Ecto neural progenitor cell (in vitro differentiated cells): ENCODE results near the gene PPHLN1.

ENCODE experiments used
- DNase-seq: peaks from one replicate; pipeline ENCODE4 v3.0.0-alpha.2; 2018; ENCODE audit warnings: low spot score

PPHLN1 gene

DNA sequence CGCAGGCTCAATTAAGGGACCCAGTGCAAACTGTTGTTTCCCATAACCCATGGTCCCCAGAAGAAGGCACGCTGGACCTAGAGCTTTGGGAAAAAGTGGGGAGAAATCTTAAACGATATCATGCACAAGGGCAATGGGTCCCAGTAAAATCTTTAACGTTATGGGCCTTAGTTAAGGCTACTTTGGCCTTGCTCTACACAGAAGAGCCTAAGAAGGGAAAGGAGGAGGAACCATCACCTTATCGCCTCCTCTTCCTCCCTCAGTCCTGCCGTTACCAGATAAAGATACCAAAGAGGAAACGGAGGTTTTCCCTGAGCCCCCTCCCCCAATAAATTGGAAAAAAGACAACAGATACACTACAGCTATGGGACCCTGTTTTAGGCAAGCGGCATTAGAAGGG, 116.9 kb downstream of the PPHLN1 start:
- DNase-seq: no peak

GRCh38 chr12:42444192-42444943, 118.4 kb downstream of the PPHLN1 start:
- DNase-seq: no peak

DNA sequence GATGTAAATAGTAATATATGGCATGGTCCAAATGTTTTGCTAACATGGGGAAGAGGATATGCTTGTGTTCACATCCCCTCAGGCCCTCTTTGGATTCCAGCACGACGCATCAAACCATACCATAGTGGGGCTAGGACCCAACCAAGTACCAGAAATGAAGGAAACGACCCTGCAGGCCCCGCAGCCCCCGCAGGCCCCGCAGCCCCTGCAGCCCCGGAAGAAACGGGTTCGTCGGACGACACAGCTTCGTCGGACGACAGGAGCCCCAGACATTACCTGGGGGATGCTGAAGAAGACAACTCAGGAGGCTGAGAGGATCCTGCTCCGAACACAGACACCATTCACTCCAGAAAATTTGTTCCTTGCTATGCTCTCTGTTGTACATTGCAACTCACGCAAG, 119.9 kb downstream of the PPHLN1 start:
- no peak for DNase-seq

DNA sequence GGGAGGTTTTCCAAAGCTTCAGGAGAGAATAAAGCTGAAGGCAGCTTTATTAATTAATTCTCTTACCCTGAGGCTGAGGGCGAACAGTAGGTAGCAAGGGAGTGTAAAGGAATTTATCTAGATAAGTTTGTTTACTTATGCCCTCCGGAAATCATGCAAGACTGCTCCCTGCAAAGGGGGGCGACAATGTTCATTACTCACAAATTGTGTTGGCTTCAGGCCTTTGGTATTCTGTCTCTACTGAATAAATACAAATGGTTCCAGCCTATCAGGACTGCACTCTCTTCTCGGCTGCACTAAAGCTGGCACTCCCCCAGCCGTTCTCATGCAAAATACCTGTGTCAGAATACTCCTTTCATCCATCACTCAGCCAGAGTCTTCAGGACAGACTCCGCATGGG, 120.8 kb downstream of the PPHLN1 start:
- DNase-seq: no peak

DNA sequence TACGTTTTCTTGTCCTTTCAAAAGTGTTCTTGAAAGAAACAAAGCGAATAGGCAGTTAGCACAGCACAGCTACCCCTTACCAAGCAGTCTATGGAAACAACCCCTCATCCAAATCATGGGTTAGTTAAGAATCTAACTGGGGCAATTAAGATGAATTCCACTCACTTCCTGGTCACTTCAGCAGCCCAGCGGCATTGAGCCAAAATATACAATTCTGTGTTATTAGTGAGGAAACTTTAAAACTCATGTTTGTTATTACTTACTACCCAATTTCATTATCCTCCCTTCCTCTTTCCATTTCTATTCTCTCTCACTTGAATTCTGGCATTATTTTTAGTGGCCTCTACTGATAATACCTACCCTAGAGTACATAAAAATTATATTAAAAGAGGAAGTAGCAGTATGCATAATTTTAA, 121.4 kb downstream of the PPHLN1 start:
- no peak for DNase-seq

DNA sequence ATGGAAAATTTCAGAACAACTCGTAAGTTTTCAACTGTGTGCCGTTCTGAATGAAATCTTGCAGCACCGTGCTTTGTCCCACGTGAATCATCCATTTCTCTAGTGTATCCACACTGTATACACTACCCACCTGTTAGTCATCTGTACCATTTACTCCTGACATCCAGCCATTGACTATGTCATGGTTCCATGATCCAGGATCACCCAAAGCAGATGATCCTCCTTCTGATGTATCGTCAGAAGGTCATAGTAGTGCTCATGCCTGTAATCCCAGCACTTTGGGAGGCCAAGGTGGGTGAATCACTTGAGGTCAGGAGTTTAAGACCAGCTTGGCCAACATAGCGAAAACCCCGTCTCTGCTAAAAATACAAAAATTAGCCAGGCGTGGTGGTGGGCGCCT, 122.9 kb downstream of the PPHLN1 start:
- DNase-seq: no peak

DNA sequence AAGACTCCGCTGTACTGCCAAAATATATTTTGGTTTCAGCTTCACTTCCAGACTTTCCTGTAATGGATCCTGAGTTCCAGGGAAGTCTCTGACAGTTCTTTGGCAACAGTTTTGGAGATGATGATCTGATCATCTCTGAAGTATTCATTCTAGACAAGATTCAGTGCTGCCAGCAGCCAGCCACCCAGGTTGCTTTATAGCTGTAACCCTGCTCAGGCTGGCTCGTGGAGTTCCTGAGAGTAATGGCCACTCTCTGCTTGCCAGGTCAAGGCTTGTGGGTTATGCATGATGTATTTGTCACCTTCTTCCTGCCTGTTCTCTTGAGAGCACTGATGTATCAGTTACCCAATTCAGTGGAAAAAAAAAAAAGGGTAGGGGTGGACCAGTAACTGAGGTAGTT, 124.3 kb downstream of the PPHLN1 start:
- DNase-seq: no peak

GRCh38 chr12:42458575-42458974, 132.6 kb downstream of the PPHLN1 start:
- no peak for DNase-seq

DNA sequence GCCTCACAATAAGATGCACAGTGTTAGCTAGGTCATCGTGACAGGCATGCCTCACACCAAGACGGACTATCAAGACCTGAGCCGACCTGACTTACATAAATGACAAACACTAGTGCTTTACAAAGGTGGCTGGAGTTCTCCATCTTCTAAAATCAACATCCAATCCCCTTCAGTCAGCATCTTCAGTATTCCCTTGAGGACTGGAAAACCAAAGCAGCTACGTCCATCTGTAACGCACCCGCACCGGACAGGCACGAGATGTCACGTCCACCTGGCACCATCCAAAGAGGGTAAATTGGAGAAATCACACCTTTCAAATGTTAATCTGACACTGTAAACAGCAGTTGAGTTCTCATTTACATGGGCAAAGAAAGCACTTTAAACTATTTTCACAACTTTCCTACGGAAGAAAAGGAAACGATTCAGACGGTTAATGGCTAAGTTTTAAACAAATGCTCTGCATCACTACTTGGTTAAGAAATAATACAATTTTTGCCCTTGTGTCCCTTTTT, 133.4 kb downstream of the PPHLN1 start:
- no peak for DNase-seq

- DNase-seq: no peak
These were observed 136.5 kb downstream of the PPHLN1 start for GRCh38 chr12:42462486-42462885.

- DNase-seq: no peak
These were observed 137.7 kb downstream of the PPHLN1 start for GRCh38 chr12:42463671-42464070.

DNA sequence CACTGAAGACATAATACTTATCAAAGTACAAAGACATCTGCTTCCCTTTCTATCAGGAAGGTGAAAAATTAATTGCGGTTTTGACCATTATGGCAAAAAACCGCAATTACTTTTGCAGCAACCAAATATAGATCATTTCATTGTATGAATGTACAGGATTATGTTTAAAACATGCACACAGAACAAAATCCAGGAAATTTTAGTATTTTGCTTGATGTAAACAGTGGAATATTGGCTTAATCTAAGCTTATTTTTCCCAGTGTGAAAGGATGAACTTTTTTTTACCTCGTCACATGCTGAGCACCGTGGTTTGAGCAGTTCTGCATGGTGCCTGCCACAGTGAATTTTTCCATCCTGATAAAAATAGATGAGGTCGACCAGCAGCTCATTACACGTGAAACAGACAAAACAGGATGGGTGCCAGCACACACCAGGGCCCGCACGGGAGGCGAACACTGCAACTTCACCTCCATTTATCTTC, 142.4 kb downstream of the PPHLN1 start:
- no peak for DNase-seq

- DNase-seq: no peak
These were observed 143.0 kb downstream of the PPHLN1 start for GRCh38 chr12:42468921-42469320.

DNA sequence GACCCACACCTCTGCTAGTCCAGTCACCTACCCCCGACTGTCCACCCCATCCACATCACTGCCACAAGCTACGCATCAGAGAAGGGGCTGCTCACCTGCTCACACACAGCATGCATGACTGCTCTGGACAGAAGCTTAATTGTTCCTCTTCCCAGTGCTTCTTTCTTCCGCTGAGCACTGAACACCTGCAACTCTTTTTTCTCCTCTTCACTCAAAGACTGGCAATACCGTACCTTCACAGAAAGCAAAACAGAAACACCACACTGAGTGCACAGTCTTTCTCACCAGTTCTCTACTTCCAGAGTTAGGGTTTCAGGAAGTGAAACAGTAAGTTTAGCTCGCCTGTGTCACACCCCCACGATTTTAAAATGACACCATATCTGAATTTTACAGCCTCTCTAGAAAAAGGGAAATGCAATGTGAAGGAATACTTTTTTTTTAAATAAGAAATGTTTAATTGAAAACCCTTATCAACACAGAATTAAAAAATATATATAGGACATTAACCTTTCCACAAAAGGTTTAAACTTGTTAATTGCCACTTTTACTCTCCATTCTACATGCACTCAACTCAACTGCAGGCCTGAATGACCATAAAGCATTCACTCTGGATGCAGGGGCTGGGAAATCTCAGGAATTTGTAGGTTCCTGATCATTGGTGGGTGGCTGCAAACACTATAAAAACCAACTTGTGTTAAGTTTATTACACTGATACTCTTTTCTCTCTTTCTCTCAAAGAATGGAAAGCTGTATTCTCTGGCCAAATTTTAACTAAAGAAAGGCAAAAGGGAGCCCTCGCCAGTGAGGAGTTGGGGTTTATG, 143.6 kb downstream of the PPHLN1 start:
- no peak for DNase-seq

GRCh38 chr12:42472376-42472775, 146.4 kb downstream of the PPHLN1 start:
- no peak for DNase-seq

DNA sequence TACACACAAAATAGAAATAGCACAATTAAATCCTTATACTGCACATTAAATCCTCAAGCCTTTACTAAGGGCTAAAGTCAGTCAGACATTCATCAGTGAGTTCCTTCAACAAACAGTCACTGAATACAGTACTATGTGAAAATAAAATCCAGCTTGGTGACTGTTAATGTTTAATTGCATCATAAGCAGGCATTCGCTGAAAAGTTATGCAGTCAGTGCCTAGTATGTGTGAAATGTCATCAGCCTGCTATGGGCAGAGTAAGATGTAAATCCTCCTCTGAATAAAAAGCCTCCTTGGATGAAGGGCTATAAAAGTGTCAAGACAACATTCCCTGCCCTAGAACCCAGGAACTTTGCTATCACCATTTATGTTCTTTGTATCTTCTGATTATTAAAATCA, 147.2 kb downstream of the PPHLN1 start:
- no peak for DNase-seq

- DNase-seq: no peak
These were observed 147.6 kb downstream of the PPHLN1 start for GRCh38 chr12:42473561-42473960.

GRCh38 chr12:42474391-42474790, 148.4 kb downstream of the PPHLN1 start:
- DNase-seq: no peak

- DNase-seq: no peak
These were observed 149.1 kb downstream of the PPHLN1 start for GRCh38 chr12:42475106-42475505.

- DNase-seq: no peak
These were observed 152.0 kb downstream of the PPHLN1 start for GRCh38 chr12:42477941-42478340.

DNA sequence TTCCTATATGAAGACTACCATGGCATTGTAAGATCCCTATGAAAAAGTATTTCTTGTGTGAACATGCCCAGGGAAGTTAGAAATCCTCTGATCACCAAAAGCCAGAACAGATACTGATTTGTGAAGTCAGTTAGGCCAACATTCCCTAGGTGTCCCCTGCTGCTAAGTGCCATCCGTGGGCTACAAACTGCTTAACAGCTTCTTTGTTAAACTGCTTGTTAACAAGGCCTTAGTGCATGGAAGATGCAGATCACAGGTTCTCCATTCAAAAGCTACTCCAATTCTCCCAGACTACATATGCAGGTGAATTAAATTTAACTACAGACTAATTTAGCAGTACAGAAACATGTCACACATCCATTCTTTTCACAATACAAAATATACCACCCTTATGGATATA, 155.4 kb downstream of the PPHLN1 start:
- no peak for DNase-seq

GRCh38 chr12:42482041-42482747, 156.2 kb downstream of the PPHLN1 start:
- no peak for DNase-seq
